GM18520 (cell line): ENCODE results near the gene HSD17B11.
"Not testable (repeated sequence)": the region's sequence is repeated elsewhere in the genome, so short reads cannot be mapped to it uniquely, and the experiment has no call there.

ENCODE experiments used
- ATAC-seq: cut with Tn5 transposase; IDR thresholded peaks from one replicate; pipeline ENCODE4 v1.9.1; 2021; ENCODE audit not compliant: unreplicated experiment

The HSD17B11 gene

DNA sequence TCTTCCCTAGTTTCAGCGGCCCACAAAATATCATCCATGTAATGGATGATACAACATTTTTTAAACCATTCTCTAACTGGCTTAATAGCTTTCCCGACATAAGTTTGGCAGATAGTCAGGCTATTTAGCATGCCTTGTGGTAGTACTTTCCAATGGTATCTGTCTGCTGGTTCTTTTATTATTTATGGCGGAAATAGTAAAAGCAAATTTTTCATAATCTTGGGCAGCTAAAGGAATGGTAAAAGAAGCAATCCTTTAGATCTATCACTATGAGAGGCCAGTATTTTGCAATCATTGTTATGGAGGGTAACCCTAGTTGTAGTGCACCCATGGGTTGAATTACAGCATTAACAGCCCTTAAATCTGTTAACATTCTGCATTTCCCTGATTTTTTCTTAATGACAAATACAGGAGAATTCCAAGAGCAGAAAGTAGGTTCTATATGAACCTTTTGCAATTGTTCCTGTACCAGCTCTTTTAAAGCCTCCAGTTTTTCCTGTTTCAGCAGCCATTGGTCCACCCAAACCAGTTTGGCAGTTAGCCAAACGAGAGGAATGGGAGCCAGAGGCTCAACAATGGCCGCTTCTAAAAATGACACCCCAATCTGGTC, 14.3 kb upstream of the HSD17B11 start:
- no peak for ATAC-seq

DNA sequence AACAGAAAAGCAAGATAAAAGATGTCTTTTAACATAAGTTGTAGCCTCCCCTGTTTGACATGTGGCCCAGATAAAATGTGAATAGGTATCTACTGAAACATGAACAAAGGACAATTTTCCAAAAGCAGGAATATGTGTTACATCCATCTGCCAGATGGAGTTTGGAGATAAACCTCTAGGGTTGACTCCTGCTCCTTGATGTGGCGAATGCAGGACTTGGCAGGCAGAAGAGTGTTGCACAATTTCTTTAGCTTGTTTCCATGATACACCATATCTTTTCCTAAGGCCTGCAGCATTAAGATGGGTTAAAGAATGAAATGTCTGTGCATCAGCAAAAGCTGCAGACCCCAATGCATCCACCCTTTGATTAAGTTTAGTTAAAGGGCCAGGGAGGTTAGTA, 12.7 kb upstream of the HSD17B11 start:
- not testable (repeated sequence) for ATAC-seq

- ATAC-seq = no peak
Measured at GRCh38 chr4:87399954-87400353, 9.0 kb upstream of the HSD17B11 start.

GRCh38 chr4:87399148-87399547, 8.2 kb upstream of the HSD17B11 start:
- no peak for ATAC-seq

- not testable (repeated sequence) for ATAC-seq
Measured at GRCh38 chr4:87395851-87396250, 4.9 kb upstream of the HSD17B11 start.

DNA sequence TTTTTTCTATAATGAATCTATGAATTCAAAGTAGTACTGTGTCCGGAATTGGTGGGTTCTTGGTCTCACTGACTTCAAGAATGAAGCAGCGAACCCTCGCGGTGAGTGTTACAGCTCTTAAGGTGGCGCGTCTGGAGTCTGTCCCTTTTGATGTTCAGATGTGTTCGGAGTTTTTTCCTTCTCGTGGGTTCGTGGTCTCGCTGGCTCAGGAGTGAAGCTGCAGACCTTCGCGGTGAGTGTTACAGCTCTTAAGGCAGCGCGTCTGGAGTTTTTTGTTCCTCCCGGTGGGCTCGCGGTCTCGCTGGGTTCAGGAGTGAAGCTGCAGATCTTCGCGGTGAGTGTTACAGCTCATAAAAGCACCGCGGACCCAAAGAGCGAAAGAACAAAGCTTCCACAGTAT, 4.1 kb upstream of the HSD17B11 start:
- not testable (repeated sequence) for ATAC-seq

DNA sequence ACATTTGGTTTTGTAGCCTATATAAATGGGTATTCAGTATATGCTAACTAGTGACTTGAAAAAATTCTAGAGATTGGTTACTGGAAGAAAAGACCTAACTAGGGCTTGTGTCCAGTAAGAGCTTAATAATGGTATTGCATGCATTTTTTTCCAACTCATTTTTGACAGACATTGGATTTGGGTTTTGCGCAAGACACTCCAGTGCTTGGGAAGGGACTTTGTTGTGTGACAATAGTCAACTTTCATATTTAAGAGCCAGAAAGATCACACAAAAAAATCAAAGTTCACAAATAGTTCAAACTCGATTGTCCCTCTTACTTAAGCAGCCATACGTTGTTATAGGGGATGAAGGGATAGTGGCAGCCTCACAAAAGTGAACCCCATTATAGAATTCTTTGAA, 1.2 kb upstream of the HSD17B11 start:
- ATAC-seq = no peak

- ATAC-seq = no peak
Measured at GRCh38 chr4:87391576-87392054, 627 bp upstream of the HSD17B11 start.

GRCh38 chr4:87390551-87390890, 467 bp downstream of the HSD17B11 start:
- no peak for ATAC-seq

GRCh38 chr4:87390055-87390454, 933 bp downstream of the HSD17B11 start:
- ATAC-seq = not testable (repeated sequence)

DNA sequence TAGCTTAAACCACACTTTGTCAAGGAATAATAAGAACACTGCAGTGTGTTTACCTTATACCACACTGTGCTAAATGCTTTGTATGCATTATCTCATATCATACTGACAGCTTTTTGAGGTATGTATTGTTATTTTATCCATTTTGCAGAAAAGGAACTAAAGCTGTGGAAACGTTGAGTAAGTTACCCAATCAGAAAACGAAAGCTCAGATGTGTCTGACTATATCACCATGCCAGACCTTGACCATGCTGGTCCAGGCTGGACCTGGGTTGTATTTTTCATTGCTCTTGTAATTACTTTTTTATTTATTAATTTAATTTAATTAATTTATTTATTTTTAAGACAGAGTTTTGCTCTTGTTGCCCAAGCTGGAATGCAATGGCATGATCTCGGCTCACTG, 2.1 kb downstream of the HSD17B11 start:
- ATAC-seq = no peak

- ATAC-seq = no peak
Measured at GRCh38 chr4:87387237-87387636, 3.8 kb downstream of the HSD17B11 start.

- not testable (repeated sequence) for ATAC-seq
Measured at GRCh38 chr4:87384466-87385132, 6.4 kb downstream of the HSD17B11 start.

DNA sequence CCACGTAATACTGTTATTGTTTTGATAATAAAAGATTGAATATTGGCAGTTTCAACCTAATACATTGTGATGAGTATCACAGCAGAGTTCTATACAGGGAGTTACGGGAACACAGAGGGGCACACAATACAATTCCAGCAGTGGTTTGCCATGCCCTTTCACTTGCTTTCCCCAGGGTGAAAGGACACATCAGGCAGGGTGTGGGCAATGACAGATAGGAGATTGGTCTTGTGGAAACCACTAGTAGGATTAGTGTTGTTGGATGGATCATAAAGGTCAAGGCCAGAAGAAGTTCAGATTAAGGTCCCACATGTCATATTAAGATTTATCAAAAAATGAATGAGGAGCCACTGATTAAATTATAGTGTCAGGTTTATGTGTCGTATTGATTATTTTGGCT, 8.1 kb downstream of the HSD17B11 start:
- ATAC-seq = no peak

- no peak for ATAC-seq
Measured at GRCh38 chr4:87382116-87382515, 8.9 kb downstream of the HSD17B11 start.

DNA sequence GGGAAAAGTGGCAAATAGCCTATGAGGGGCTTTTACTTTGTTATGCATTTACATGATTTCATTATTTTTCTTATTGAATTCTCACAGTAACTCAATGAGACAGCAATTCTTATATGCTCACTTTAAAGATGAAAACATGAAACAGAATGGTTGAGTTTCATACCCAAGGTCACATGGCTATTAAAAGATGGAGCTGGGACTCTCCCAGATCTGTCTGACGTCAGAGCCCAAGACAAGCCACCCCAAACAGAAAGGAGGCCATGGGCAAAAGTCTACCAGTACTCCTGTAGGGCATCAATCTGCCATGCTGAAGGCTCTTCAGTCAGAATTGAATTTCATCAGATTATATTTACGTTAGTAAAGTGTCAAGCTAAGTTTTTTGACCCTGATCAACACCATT, 13.2 kb downstream of the HSD17B11 start:
- ATAC-seq = no peak

DNA sequence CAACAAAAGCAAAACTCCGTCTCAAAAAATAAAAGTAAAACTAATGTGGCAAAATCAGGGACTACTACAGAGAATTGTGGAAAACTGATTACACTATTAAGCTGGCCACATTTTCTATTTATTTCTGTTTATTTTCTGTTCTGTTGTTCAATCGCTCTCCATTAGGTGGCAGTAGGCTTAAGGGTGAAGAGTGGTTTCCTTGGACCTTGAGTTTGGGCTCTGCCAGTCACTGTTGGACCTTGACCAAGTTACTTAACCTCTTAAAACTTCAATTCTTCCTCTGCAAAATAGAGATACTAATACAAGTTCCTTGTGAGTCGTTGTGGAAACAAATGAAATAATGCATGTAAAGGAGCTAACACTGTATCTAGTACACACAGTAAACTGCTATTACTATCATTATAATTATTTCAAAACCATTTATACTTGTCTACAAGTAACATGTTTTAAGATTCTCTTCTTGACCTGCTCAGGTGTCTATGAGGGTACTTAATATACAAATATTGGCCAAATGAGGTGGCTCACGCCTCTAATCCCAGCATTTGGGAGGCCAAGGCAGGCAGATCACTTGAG, 15.2 kb downstream of the HSD17B11 start:
- ATAC-seq = no peak

- ATAC-seq = no peak
Measured at GRCh38 chr4:87370068-87370467, 20.9 kb downstream of the HSD17B11 start.

GRCh38 chr4:87366521-87367162, 24.3 kb downstream of the HSD17B11 start:
- ATAC-seq = no peak

- ATAC-seq = no peak
Measured at GRCh38 chr4:87365348-87365747, 25.6 kb downstream of the HSD17B11 start.

DNA sequence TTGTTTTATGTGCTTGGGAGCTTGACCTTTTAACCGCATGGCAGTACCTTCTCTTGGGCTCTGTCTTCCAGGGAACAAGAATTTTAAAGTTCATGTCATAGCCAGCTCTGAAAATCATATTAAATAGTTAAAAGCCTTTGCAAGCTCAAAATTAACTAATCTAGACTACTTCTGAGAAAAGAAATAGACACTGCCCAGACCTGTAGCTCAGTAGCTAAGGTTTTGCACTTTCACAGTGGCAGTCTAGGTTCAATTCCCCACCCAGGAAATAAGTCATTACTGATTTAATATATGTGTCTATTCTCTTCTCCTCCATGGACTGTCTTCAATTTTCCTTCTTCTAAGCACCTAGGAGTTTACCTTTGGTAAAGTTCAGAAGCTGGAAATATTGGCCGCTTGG, 27.4 kb downstream of the HSD17B11 start:
- no peak for ATAC-seq

DNA sequence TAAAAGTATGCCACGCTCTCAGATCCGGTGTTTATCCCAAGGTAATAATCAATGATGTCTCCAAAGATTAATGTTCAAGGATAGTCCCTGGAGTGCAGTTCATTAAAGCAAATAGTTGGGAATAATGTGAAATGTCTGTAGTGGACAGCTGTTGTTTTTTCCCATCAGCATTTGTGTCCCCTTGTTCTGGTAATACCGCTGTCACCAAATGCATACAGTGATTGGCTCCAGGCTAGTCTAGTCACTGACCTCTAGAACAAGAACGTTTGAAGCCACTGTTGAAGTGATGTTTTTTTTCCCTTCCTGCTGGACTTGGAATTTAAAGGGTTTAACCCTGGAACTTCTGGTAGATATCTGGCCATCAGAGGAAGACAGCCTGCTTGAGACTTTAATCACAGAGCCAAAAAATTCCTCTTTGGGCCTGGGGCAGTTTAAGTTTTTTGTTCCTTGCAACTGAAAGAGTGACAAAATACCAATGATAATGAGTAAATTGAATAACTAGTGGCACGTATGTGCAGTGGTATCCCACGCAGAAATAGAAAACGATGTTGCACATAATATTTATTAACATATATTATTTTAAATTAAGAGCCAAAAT, 30.6 kb downstream of the HSD17B11 start:
- no peak for ATAC-seq
